HL-60 (cell line): ENCODE measurements around the gene CCDC117.
"Not testable (repeated sequence)": the region's sequence is repeated elsewhere in the genome, so short reads cannot be mapped to it uniquely, and the experiment has no call there.

Source experiments
- GABPA ChIP-seq: IDR thresholded peaks from 2 replicates; pipeline ENCODE4 v1.6.1; 2012; ENCODE audit warnings: low read depth
- POLR2AphosphoS5 ChIP-seq: IDR thresholded peaks from 2 replicates; pipeline ENCODE4 v1.6.1; 2012; ENCODE audit warnings: low read depth
- TF ChIP-seq, protein P1 (sequence below): IDR thresholded peaks from one replicate; pipeline ENCODE4 v1.5.1; 2011; ENCODE audit warnings: low read length, control low read depth, inconsistent platforms; ENCODE audit not compliant: insufficient read depth

DNA sequence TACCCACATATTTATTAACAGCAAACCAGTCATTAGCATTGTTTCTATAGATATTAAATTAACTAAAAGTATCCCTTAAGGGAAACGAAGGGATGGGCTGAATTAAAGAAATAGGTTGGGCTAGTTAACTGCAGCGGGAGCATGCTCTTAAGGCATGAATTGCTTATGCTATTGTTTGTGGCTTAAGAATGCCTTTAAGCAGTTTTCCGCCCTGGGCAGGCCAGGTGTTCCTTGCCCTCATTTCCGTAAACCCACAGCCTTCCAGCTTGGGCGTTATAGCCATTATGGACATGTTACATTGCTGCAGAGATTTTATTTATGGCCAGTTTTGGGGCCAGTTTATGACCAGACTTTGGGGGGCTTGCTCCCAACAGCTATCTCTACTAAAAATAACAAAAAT lies 32.9 kb downstream of the CCDC117 start:
- TF ChIP-seq, protein P1, sequence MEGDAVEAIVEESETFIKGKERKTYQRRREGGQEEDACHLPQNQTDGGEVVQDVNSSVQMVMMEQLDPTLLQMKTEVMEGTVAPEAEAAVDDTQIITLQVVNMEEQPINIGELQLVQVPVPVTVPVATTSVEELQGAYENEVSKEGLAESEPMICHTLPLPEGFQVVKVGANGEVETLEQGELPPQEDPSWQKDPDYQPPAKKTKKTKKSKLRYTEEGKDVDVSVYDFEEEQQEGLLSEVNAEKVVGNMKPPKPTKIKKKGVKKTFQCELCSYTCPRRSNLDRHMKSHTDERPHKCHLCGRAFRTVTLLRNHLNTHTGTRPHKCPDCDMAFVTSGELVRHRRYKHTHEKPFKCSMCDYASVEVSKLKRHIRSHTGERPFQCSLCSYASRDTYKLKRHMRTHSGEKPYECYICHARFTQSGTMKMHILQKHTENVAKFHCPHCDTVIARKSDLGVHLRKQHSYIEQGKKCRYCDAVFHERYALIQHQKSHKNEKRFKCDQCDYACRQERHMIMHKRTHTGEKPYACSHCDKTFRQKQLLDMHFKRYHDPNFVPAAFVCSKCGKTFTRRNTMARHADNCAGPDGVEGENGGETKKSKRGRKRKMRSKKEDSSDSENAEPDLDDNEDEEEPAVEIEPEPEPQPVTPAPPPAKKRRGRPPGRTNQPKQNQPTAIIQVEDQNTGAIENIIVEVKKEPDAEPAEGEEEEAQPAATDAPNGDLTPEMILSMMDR: not testable (repeated sequence)
- TF ChIP-seq POLR2AphosphoS5, GABPA: not testable (repeated sequence)
